GM18502 (cell line): ENCODE data around the gene CEACAM21.

ENCODE experiments used
- ATAC-seq: cut with Tn5 transposase; IDR thresholded peaks from one replicate; pipeline ENCODE4 v1.9.1; 2021; ENCODE audit warnings: mild to moderate bottlenecking; ENCODE audit not compliant: unreplicated experiment, poor library complexity

Gene CEACAM21

DNA sequence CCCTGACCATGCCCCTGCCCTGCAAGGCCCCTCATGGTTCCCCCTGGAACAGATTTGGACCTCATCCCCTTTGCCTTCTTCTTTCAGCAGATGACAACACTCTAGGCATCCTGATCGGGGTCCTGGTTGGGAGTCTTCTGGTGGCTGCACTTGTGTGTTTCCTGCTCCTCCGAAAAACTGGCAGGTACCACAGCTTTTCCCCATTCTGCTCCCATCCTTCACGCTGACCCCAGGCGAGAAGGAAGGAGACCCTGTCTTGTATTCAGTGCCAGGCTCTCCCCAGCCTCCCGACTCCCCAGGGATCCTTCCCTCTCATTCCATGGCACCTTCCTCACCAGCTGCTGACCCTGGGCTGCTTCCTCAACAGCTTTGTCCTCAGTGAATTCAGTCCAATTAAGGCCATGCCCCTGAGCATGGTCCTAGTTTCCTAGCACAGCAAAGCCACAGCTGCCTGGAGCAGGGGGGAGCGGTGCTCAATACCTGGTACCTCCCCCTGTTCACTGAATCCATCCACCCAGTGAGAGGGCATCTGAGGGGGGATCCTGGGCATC is 8.4 kb downstream of the CEACAM21 start:
- no peak for ATAC-seq

DNA sequence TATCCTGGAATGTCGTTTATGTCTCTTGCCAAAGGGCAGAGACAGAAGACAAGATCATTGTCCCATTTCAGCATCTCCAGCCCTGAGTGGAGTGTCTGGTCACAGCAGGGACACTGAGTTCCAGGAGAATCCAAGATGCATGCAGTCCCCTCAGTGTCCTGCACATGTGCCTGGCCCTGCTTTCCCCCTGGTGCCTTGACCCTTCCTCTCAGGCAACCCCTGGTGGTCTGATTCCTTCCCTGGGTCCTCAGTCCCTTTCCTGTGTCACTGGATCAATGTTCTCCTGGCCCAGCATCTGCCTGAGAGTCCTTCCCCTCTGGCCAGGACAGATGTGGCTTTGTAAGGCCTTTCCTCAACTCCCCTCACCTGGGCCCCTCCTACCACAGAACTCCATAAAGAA is 9.0 kb downstream of the CEACAM21 start:
- ATAC-seq, result no peak

DNA sequence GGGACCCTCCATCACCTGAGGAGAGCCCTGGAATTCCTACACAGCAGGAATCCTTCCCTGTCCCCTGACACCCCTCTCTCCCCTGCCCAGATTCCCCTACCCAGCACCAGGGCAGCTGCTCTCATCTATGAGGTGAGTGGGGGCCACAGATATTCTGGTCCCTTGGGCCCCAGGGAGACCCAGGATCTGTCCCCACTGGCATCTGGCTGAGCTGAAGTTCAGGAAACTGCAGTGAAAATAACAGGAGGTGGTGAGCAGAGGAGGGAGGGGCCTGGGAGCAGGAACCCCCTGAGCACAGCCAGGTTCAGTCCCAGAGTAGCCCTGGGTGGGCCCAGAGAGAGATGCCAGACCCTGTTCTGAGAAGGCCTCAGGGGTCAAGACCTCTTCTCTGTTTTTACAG is 10.1 kb downstream of the CEACAM21 start:
- no peak for ATAC-seq

DNA sequence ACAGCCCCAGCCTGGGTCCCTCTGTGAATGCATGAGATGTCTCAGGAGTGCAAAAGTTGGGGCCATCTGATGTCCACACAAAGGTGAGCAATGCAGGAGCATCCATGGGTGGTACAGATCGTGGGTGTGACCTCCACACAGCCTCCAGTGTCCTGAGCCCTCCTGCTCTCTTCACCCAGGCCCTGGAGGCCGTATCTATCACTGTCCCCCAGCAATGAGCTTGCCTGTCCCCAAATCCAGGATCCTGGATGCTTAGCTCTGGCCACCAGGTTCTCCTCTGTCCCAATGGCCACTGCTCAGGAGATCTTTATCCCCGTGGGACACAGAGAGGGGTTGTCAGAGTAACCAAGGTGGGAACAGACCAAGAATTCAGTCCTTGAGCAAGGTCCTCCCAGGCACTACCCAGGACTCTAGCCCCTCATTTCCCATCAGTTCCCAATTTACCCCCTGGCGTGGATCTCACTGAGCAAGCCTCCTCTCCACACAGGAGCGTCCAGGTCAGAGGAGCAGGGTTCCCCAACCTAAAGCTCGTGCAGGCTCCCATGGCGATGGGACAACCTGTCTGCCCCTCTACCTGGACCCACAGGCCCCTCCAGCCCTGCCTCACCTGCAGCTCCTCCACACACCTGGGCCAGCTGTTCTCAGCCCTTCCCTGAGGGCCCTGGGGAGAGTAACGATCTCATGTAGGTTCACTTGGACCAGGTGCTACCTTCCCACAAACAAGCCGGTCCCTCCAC is 11.3 kb downstream of the CEACAM21 start:
- no peak for ATAC-seq

DNA sequence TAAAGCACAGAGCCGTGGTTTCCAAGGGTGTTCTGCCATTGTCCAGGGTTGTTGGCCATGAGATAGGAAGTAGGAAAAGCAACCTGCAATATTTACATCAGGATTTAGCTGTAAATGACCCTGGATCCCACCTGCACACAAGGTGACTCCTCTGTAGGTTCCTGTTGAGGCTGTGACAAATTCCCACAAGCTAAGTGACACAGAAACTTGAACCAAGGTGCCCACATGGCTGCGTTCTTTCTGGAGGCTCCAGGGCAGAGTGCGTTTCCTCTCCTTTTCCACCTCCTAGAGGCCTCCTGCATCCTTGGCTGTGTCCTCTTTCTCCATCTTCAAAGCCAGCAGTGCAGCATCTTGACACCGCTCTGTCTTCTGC is 11.9 kb downstream of the CEACAM21 start:
- ATAC-seq, result no peak

DNA sequence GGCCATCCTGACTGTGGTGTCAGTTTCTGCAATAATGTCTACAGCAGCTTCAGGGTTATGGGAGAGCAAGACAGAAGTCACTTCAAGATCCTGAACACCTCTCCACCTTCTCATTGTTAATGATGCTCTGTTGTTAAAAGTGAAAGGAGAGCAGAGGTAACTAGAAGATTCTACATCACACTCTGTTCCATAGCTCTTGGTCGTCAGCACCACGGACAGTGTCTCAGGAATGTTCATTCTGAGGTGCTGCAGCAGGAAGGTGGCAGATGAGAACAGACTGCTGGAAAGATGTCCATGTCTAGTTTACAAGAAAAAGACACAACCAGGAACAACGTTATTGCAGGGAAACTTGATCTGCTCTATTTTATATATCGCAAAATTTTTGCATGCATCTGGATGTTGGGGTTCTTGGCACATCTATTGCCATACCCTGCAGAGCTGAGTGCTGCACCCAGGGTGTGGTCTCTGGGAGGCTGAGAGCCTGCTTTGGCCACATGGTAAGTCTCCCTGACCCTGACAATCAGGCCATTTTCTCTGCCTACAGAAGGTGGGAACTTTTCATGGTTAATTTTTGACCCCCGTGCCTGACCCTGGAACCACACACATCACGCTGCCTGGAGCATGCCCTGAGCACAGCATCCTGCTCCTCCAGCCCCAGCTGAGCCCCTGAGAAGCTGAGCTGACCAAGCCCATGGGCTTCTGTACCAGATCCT is 12.7 kb downstream of the CEACAM21 start:
- no peak for ATAC-seq

DNA sequence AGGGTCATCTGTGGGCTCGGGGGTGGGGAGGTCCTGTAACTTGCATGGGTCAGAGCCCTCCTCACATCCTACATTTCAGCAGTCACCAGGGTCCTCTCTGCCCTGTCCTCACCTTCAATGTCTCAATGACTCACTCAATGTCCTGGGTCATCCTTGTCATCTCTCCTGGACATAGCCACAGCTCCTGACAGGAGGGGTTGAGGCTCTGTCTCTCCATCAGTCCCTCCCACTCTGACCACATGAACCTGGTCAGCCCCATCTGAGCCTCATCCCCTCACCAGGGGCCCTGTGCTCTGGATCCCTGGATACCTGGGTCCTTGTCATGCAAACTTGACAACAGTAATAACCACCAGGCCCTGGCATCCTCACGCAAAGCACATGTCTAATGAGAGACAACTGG is 13.4 kb downstream of the CEACAM21 start:
- no peak for ATAC-seq

DNA sequence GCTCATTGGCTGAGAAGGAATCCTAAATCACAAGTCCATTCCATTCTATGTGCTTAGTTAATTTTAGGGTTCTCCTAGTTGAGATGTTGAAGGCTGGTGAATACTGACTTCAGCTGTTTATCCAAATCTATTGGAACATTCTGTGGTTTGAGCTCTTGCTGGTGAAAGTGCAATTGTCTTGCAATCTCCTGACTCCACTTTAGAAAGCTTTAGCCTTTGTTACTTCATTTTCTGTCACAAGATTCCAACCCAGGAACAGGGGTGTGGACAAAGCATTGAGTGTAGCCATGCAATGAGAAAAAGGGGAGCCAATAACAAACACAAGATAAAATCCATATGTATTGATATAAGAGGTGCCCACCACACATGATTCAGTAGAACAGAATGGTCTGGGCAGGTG is 15.0 kb downstream of the CEACAM21 start:
- no peak for ATAC-seq

DNA sequence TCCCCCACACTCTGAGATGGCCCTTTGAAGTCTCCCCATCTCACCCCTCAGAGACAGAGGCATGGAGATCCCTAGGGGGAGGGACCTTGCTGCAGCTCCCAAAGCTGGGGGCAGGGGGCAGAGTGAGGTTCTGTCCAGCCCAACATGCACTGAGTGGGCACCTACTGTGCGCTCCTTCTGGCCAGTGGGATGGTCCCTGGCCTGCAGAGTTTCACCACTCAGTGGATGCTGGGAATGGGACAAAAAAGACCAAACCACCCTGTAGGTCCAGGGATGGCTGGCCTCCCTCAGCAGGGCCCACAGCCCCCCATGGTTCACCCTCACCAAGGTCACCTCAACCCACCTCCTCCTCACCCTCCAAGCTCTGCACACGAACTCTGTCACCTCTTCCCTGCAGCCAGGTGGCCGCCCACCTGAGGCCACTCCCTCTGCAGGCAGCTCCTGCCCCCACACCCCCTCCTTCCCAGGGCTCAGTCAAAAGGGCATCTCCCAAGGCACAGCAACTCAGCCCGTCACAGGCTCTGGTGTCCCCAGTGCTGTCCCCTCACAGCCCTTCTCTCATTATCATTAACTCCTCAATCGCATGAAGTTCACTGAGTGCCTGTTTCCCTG is 16.1 kb downstream of the CEACAM21 start:
- no peak for ATAC-seq

DNA sequence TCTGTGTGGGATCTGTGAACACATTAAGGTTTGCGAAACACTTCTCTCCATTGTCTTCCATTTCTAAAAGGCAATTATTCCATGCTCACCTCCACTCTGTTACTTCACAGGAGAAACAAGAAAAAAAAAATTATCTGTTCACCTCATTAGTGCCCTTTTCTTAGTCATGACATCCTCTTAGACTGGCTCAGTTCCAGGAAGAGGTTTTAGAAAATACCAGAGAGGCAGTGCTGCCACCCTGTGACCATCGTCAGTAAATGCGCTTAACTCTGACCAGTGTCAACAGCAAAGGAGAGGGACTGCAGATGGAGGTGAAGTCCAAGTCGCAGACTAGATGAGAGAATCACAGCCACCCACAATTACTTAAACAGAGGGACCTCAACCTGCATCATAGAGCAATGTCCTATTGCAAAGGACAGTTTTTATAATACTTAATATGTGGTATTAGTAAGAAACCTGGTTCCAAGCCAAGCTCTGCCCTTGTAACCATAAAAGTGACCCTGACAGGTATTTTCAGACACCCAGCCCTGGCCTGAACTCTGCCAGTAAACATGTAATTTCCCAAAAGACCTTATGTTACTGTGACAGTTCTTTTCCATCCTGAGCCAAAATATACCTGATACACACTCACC is 19.4 kb downstream of the CEACAM21 start:
- ATAC-seq, result peak; percentile 50

DNA sequence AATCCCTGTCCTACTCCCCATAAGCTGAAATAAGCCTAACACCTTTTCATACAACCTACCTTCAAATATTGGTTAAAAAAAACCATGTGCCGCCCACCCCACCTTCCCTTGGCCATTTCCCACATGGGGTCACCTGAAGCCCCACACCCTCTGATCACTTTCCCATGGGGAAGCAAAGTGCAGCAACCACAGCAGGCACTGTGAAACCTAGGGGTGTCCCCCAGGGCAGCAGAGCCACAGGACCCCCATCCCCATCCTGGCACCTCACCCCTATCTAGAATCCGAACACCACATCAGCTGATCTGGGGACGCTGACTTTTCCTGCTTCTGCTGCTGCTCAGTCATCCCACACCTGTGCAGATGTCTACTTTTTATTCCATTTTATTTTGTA is 19.9 kb downstream of the CEACAM21 start:
- ATAC-seq, result no peak

DNA sequence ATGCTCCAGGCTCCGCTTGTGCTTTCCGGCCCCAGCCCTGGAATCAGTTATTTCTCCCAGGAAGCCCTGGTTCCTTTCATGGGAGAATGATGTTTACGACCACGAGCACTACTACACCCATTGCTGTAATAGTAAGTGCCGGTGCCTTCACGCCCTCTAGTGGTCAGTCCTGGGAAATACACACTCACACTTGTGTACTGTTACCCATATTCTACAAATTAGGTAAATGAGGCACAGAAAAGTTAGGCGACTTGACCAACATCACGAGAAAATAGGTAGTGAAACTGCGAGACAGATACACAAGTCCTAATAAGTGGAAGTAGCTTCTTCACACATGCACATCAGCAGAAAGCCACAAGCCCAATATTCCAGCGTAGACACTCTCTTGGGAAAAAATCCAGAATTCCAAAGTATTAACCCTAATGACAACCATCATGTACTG is 21.7 kb downstream of the CEACAM21 start:
- ATAC-seq, result no peak

DNA sequence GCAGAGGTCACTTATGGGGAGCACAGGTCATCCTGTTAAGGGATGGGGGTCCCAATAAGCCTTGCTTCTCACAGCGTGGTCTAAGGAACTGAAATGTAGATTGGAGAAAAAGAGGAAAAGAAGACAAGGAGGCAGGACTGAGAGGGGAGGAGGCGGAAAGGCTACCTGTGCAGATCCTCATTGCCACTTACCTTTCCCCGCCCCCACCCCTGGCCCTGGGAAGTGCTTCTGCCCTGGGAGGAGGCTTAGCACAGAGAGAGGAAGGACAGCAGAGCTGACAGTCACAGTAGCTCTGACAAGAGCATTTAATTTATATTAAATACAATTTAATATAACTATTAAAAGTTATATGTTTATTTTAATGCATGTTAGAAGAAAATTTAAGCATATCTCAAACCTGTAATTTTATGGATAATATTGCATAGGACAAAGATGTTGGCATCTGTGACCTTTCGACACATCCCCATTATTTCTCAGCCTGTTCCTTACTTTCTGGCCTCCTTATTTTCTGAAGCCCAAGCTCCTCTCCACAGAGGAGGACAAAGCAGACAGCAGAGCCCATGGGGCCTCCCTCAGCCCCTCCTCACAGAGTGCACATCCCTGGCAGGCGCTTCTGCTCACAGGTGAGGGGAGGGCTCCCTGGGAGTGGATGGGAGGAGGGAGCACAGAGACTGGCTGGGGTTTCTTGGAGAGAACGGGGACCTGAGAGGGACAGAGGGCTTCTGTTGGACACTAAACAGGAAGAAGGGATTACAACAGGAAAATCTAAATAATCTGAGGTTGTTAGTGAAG is 23.4 kb downstream of the CEACAM21 start:
- no peak for ATAC-seq

DNA sequence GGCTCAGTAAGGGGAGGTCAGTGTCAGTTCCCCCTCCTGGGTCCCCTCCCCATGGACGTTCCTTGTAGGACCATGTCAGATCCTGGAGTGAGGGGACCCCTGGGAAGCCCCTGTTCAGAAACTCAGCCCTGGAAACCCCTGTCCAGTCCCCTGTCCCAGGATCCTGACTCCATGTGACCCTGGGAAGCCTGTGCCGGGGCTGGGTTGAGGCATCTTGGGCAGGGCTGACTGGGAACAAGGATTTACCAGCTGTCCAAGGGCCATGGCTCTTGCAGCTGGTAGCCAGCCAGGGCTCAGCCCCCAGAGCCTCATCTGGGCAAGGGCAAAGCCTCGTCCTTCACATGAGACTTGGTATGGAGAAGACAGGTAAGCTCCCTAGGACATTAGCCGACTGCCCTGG is 25.8 kb downstream of the CEACAM21 start:
- ATAC-seq, result no peak

DNA sequence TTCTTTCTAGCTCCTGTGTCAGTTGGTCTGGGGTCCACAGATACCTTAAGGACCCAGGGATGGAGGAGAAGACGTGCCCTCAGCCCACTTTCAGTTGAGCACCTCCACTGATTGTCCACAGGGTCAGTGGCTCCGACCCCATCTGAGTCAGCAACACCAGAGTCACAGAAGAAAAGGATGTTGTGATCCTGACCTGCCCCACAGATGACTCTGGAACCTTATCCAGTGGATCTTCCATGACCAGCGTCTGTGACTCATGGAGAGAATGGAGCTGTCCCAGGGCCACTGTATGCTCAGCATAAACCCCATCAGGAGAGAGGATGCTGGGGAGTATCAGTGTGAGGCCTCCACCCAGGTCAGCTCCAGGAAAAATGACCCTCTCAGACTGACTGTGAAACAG is 28.9 kb downstream of the CEACAM21 start:
- no peak for ATAC-seq

DNA sequence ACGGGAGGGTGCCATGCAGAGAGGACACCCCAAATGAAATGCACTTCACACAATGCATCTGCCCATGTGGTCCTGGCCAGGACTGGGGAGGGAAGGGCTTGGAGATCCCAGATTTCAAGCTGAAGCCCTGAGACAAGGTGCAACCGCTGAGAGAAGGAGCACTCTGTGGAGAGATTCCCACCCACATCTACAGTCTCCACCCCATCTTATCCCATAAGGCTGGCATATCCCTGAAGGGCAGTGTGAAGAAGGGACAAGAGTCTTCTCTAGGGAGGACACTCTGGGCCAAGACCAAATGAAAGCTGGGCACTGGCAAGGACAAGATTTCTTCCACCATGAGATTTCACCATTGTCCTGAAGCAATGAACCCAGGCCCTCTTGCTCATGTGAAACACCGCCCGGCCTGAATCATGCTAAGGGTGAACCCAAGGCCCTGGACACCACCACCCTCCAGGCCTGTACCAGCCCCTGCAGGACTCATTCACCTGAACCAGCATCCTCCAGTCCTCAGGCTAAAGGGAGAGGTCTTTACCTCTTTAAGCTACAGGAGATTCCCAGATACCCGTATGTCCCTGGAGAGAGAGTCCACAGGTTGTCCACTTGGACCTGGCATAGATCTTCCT is 30.4 kb downstream of the CEACAM21 start:
- ATAC-seq, result no peak

DNA sequence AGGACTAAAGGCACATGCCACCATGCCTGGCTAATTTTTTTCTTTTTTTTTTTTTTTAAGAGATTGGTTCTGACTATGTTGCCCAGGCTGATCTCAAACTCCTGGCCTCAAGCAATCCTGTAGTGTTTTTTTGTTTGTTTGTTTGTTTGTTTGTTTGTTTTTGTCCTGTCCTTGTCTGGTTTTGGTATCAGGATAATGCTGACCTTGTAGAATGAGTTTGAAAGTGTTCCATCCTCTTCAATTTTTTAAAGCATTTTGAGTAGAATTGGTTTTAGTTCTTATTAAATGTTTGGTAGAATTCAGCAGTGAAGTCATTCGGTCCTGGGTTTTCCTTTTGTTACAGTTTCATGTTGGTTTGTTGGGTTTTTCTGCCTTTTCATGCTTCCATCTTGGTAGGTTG is 31.7 kb downstream of the CEACAM21 start:
- ATAC-seq, result no peak

DNA sequence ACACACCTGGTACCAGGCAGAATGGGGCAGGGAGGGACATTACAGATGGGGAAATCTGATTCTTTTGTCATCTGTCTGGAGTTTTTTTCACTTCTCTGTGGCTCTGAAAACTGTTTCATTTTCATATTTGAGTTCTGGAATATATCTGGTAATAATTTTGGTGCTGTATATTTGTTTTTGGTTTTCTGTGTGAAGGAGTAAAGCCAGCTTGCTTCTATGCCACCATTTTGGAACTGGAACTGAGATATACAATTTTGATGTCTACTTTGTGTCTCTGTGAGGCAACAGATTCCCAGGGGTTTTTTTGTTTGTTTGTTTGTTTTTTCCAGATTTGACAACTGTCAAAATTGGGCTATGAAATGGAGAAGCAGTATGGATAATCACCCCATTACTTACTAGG is 34.8 kb downstream of the CEACAM21 start:
- ATAC-seq, result no peak

DNA sequence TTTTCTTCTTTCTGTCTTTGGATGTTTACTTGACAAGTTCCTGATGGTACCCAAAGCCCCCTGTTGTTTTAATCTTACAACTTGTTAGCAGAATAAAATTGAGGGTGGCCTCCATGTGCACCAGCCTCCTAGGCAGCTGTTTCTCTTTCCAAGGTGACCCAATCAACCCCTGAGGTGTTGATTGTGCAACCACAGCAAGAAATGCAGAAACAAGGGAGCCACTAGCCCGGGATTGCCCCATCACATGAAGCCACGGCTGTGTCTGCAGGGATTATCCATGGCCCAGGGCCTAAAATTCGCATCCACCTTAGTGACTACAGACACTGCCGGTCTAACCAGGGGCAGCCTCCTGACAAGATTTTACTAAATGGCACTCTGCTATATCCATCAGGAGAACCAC is 36.5 kb downstream of the CEACAM21 start:
- ATAC-seq, result no peak

DNA sequence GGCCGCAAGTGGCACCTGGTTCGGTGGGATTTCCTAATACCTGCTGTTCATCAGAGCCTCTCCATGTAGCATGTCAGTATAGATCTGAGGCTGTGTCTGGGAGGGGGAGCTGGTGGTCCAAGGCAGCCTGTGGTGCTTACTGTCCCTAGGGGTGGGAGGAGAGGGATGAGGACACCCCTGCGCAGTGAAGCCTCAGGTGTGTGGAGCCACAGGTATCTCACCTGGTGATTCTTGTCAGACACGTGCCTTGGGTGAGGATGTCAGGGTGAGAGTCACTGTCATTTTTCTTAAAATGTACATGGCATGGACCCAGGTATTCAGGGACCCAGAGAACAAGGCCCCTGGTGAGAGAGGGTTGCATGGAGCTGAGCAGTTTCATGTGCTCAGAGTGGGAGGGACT is 39.2 kb downstream of the CEACAM21 start:
- no peak for ATAC-seq
